K562 (cell line): ENCODE measurements around the gene TMEM87B. TPM values are rescaled to one million over a fixed set of nuclear protein-coding genes. Genes with fewer than 3 reads are reported as not detected.

Source experiments
- ELF1 ChIP-seq: fragments of 200-800 bp; sonication (Bioruptor generic); IDR thresholded peaks from 2 replicates; pipeline ENCODE4 v1.6.1; 2016; ENCODE audit warnings: missing genetic modification characterization, missing compliant biosample characterization
- FOXK2 ChIP-seq, 2 experiments: fragments of 450-650 bp; IDR thresholded peaks in 1 of 2; conservative IDR thresholded peaks in 1 of 2; 2 replicates each; pipeline ENCODE4 v1.6.1; 2016; ENCODE audit warnings: low read depth in 2 of 2, mild to moderate bottlenecking in 1 of 2
- JUN ChIP-seq, 2 experiments: sonication (generic) in 1 of 2; formaldehyde crosslinking in 1 of 2; IDR thresholded peaks; 2 replicates each; pipeline versions ENCODE4 v1.6.1 to v1.8.0; 2012 to 2022; ENCODE audit warnings: borderline replicate concordance in 2 of 2, mild to moderate bottlenecking in 2 of 2, improper control_type of control experiment in 1 of 2, low read depth in 1 of 2, low read length in 1 of 2, missing genetic modification reagents in 1 of 2
- MTA2 ChIP-seq: fragments of 450-650 bp; IDR thresholded peaks from 2 replicates; pipeline ENCODE4 v1.6.1; 2016; ENCODE audit warnings: low read depth
- PCBP2 ChIP-seq: fragments of 200-400 bp; formaldehyde crosslinking; IDR thresholded peaks from 2 replicates; pipeline ENCODE4 v1.6.1; 2018; ENCODE audit warnings: low read length, low read depth, mild to moderate bottlenecking, moderate library complexity; ENCODE audit not compliant: poor library complexity, severe bottlenecking
- RB1 ChIP-seq: fragments of 450-650 bp; IDR thresholded peaks from 2 replicates; pipeline ENCODE4 v1.6.1; 2017; ENCODE audit warnings: low read depth, mild to moderate bottlenecking
- SMARCE1 ChIP-seq: fragments of 450-650 bp; IDR thresholded peaks from 2 replicates; pipeline ENCODE4 v1.7.1; 2016; ENCODE audit warnings: mild to moderate bottlenecking
- ZNF583 ChIP-seq: fragments of 250-450 bp; sonication (Bioruptor Pico); IDR thresholded peaks from 2 replicates; pipeline ENCODE4 v1.4.0; 2020
- ZNF668 ChIP-seq: fragments of 250-450 bp; sonication (Bioruptor Pico); IDR thresholded peaks from 2 replicates; pipeline ENCODE4 v1.8.0; 2022; ENCODE audit warnings: mild to moderate bottlenecking, inconsistent platforms
- polyA plus RNA-seq, 8 experiments: library from polyadenylated mRNA; depleted of rRNA in 4 of 8; stranded (reverse) in 5 of 8; unstranded in 3 of 8; fragments of >200 nt; fragmentation: Nextera tagmentation in 2 of 8; fragmentation: Illumina TruSeq in 1 of 8; extraction: Ambion mirVana in 2 of 8; extraction: Trizol in 1 of 8; gene quantifications; 2 replicates each; pipeline versions ENCODE4 v1.2.1 to v1.2.3, GENCODE V29; 2011 to 2014; ENCODE audit warnings: inconsistent platforms in 1 of 8, missing spikeins in 1 of 8
- total RNA-seq, 7 experiments: library from RNA; depleted of rRNA in 6 of 7; stranded (reverse); fragments of >200 nt in 6 of 7; fragmentation: Illumina TruSeq in 2 of 7; extraction: Trizol in 2 of 7; gene quantifications; 2 replicates each; pipeline versions ENCODE4 v1.2.1 to v1.2.3, GENCODE V29; 2011 to 2021; ENCODE audit warnings: low replicate concordance in 1 of 7
- TF ChIP-seq, protein P1 (sequence below): fragments of 200-800 bp; sonication (Bioruptor generic); IDR thresholded peaks from 2 replicates; pipeline ENCODE4 v1.6.1; 2016; ENCODE audit warnings: missing genetic modification characterization, missing compliant biosample characterization
- TF ChIP-seq, protein P2 (sequence below), 2 experiments: fragments of 450-650 bp in 1 of 2; sonication (generic) in 1 of 2; formaldehyde crosslinking in 1 of 2; IDR thresholded peaks in 1 of 2; conservative IDR thresholded peaks in 1 of 2; 2 replicates each; pipeline versions ENCODE4 v1.6.1 to v1.8.1; 2016 to 2023; ENCODE audit warnings: mild to moderate bottlenecking in 2 of 2, moderate library complexity in 2 of 2, inconsistent platforms in 1 of 2, missing genetic modification reagents in 1 of 2
- TF ChIP-seq, protein P3 (sequence below), 2 experiments: fragments of 450-650 bp; IDR thresholded peaks; 2 replicates each; pipeline ENCODE4 v1.6.1; 2016
- TF ChIP-seq, protein P4 (sequence below): sonication (generic); formaldehyde crosslinking; IDR thresholded peaks from 2 replicates; pipeline ENCODE4 v1.8.0; 2022; ENCODE audit warnings: mild to moderate bottlenecking, missing genetic modification reagents
- TF ChIP-seq, protein P5 (sequence below), 3 experiments: IDR thresholded peaks in 2 of 3; conservative IDR thresholded peaks in 1 of 3; 2 replicates each; pipeline ENCODE4 v1.5.1; 2011 to 2012; ENCODE audit warnings: low read length in 3 of 3, mild to moderate bottlenecking in 3 of 3, control low read depth in 2 of 3, improper control_type of control experiment in 1 of 3, inconsistent platforms in 1 of 3, low read depth in 1 of 3, mixed read lengths in 1 of 3, moderate library complexity in 1 of 3; ENCODE audit not compliant: insufficient read depth in 2 of 3

Gene TMEM87B
- total and polyA plus RNA-seq, 9 of the 15 experiments (the other 6 are each of a cell fraction or from before 2014, with no cell fraction given) = 3.7 to 17.1 (median 11.0) TPM

DNA sequence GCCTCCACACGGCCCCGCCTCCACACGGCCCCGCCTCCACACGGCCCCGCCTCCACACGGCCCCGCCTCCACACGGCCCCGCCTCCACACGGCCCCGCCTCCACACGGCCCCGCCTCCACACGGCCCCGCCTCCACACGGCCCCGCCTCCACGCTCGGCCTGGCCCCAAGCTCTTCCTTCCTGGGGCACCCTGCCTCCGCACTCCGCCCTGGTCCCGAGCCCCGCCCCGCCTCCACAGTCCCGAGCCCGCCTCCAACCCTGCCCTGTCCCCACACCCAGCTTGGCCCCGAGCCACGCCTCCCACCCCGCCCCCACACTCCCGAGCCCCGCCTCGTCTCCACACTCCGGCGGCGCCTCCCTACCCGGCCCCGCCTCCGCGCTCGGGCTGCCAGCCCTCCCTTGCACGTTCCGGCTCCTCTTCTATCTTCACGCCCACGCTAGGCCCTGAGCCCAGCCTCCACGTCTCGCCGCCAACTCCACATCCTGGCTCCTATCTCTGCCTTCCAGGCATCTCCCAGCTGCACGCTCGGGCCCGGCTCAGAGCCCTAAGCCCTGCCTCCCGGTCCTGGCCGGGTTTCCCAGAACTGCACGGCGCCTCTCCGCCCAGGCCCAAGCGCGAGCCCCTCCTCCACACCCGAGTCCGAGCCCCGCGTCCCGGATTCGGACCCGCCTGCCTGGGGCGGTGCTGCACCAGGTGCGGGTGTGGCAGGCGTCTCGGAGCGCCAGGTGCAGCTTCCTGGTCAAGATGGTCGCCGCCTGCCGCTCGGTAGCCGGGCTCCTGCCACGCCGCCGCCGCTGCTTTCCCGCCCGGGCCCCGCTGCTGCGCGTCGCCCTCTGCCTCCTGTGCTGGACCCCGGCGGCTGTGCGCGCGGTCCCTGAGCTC, at the start of gene TMEM87B (continued):
- TF ChIP-seq, protein P1, sequence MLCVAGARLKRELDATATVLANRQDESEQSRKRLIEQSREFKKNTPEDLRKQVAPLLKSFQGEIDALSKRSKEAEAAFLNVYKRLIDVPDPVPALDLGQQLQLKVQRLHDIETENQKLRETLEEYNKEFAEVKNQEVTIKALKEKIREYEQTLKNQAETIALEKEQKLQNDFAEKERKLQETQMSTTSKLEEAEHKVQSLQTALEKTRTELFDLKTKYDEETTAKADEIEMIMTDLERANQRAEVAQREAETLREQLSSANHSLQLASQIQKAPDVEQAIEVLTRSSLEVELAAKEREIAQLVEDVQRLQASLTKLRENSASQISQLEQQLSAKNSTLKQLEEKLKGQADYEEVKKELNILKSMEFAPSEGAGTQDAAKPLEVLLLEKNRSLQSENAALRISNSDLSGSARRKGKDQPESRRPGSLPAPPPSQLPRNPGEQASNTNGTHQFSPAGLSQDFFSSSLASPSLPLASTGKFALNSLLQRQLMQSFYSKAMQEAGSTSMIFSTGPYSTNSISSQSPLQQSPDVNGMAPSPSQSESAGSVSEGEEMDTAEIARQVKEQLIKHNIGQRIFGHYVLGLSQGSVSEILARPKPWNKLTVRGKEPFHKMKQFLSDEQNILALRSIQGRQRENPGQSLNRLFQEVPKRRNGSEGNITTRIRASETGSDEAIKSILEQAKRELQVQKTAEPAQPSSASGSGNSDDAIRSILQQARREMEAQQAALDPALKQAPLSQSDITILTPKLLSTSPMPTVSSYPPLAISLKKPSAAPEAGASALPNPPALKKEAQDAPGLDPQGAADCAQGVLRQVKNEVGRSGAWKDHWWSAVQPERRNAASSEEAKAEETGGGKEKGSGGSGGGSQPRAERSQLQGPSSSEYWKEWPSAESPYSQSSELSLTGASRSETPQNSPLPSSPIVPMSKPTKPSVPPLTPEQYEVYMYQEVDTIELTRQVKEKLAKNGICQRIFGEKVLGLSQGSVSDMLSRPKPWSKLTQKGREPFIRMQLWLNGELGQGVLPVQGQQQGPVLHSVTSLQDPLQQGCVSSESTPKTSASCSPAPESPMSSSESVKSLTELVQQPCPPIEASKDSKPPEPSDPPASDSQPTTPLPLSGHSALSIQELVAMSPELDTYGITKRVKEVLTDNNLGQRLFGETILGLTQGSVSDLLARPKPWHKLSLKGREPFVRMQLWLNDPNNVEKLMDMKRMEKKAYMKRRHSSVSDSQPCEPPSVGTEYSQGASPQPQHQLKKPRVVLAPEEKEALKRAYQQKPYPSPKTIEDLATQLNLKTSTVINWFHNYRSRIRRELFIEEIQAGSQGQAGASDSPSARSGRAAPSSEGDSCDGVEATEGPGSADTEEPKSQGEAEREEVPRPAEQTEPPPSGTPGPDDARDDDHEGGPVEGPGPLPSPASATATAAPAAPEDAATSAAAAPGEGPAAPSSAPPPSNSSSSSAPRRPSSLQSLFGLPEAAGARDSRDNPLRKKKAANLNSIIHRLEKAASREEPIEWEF (CRISPR knock-in tag) = no peak
- TF ChIP-seq RB1 (peak; percentile 72), JUN (IDR thresholded peaks at IDR 0.05; ENCODE audit: borderline replicate concordance, low read depth, low read length) (no peak), JUN (CRISPR knock-in tag; IDR thresholded peaks at IDR 0.05; ENCODE audit: borderline replicate concordance) (no peak; the same call in 1 of the 2 replicates), SMARCE1 (peak; percentile 83), FOXK2 (conservative IDR thresholded peaks at IDR 0.05 in 1 of 2, IDR thresholded peaks at IDR 0.05 in 1 of 2; ENCODE audit: low read depth in 2 of 2) (no peak; a peak in 1 of 4 replicates), ZNF583 (CRISPR knock-in tag) (0 out of 2 replicates have a peak, but pooled peaks have one; percentile 51), MTA2 (peak; percentile 84), PCBP2 (no peak), ZNF668 (CRISPR knock-in tag) (no peak), ELF1 (peak; percentile 37; the same call in 1 of the 2 replicates)
- TF ChIP-seq, protein P2, sequence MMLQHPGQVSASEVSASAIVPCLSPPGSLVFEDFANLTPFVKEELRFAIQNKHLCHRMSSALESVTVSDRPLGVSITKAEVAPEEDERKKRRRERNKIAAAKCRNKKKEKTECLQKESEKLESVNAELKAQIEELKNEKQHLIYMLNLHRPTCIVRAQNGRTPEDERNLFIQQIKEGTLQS (IDR thresholded peaks at IDR 0.05) = no peak
- TF ChIP-seq, protein P2 (CRISPR knock-in tag; conservative IDR thresholded peaks at IDR 0.05) = peak; percentile 85
- TF ChIP-seq, protein P3, sequence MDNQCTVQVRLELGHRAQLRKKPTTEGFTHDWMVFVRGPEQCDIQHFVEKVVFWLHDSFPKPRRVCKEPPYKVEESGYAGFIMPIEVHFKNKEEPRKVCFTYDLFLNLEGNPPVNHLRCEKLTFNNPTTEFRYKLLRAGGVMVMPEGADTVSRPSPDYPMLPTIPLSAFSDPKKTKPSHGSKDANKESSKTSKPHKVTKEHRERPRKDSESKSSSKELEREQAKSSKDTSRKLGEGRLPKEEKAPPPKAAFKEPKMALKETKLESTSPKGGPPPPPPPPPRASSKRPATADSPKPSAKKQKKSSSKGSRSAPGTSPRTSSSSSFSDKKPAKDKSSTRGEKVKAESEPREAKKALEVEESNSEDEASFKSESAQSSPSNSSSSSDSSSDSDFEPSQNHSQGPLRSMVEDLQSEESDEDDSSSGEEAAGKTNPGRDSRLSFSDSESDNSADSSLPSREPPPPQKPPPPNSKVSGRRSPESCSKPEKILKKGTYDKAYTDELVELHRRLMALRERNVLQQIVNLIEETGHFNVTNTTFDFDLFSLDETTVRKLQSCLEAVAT (IDR thresholded peaks at IDR 0.05) = peak; percentile 61 to 90; a peak in 3 of 4 replicates
- TF ChIP-seq, protein P4, sequence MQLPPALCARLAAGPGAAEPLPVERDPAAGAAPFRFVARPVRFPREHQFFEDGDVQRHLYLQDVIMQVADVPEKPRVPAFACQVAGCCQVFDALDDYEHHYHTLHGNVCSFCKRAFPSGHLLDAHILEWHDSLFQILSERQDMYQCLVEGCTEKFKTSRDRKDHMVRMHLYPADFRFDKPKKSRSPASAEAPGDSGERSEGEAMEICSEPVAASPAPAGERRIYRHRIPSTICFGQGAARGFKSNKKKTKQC (CRISPR knock-in tag) = peak; percentile 85
- TF ChIP-seq, protein P5, sequence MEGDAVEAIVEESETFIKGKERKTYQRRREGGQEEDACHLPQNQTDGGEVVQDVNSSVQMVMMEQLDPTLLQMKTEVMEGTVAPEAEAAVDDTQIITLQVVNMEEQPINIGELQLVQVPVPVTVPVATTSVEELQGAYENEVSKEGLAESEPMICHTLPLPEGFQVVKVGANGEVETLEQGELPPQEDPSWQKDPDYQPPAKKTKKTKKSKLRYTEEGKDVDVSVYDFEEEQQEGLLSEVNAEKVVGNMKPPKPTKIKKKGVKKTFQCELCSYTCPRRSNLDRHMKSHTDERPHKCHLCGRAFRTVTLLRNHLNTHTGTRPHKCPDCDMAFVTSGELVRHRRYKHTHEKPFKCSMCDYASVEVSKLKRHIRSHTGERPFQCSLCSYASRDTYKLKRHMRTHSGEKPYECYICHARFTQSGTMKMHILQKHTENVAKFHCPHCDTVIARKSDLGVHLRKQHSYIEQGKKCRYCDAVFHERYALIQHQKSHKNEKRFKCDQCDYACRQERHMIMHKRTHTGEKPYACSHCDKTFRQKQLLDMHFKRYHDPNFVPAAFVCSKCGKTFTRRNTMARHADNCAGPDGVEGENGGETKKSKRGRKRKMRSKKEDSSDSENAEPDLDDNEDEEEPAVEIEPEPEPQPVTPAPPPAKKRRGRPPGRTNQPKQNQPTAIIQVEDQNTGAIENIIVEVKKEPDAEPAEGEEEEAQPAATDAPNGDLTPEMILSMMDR (IDR thresholded peaks at IDR 0.05 in 2 of 3, conservative IDR thresholded peaks at IDR 0.05 in 1 of 3; ENCODE audit: insufficient read depth in 2 of 3, low read depth in 1 of 3, low read length in 3 of 3) = no peak
